Measurements from ENCODE around the gene MTCH1. TPM values are rescaled to one million over a fixed set of nuclear protein-coding genes. Genes with fewer than 3 reads are reported as not detected.

MTCH1 gene
- total and polyA plus RNA-seq, 10 of the 15 experiments (the other 5 are each of a cell fraction or from before 2014, with no cell fraction given), result 7.2 to 128 (median 85.2) TPM

DNA sequence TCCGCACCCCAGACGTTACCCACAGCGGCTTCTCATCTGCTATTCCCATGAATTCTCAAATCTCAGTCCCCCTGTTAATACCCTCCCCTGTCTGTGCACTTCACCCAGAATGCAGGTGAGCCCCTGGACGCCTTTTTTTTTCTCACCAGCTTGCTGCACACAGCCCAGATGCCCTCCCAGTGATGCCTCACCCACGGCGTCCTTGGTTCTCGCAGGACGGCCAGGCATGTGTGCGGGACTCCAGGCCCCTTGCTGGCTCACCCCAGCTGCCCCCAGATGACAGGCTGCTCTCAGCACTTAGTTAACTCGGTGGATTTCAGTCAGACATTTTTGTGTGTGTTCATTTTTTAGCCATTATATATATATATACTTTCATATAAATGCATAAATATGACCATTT is 56.8 kb downstream of the MTCH1 start:
- Histone ChIP-seq H3K27me3 (replicated peaks in 1 of 2; ENCODE audit: control insufficient read depth in 2 of 2, insufficient read depth in 2 of 2, low read length in 1 of 2) (no peaks in the 10 kb centered on the region), H3K4me3 (no peak overlapping the region), H3K36me3 (ENCODE audit: control insufficient read depth in 2 of 2, insufficient read depth in 2 of 2, low read length in 1 of 2) (peaks cover 0 to 1% of the 10 kb centered on the region in 2 experiments; a peak in 1 of 4 replicates), H3K79me2 (ENCODE audit: control insufficient read depth, insufficient read depth, low read length) (no peaks in the 10 kb centered on the region), H3K9ac (ENCODE audit: control insufficient read depth, insufficient read depth, low read length) (no peak overlapping the region), H3K27ac (ENCODE audit: control insufficient read depth, insufficient read depth) (no peak overlapping the region), H3K4me2 (ENCODE audit: control insufficient read depth, insufficient read depth) (no peak overlapping the region), H2AFZ (ENCODE audit: control insufficient read depth, low read depth, low read length) (no peak overlapping the region), H3K9me3 (replicated peaks; ENCODE audit: control insufficient read depth, insufficient read depth, low read length) (no peaks in the 10 kb centered on the region), H4K20me1 (ENCODE audit: control insufficient read depth, insufficient read depth) (no peaks in the 10 kb centered on the region), H3K4me1 (ENCODE audit: control insufficient read depth, insufficient read depth, low read length) (peaks cover 12% of the 10 kb centered on the region)
- ATAC-seq (no peak), DNase-seq (ENCODE audit: low read depth, low spot score) (no peak), FAIRE-seq (no peak)
- SMC1A ChIA-PET (ENCODE audit: uncharacterized antibody, unreplicated experiment), result no interaction called here
- TF ChIP-seq SPI1 (IDR thresholded peaks at IDR 0.05; ENCODE audit: borderline replicate concordance, insufficient read depth, low read depth, low read length), result no peak
- BruUV-seq (replicated peaks), result no TSS peak
- POLR2A ChIA-PET, result no interaction called here
- WGBS (ENCODE audit: insufficient coverage, insufficient replicate concordance, low lambda C conversion rate, missing lambda C conversion rate), result 89% methylated on average over 10 of the region's 10 CpGs
- RAD21 ChIA-PET (ENCODE audit: unreplicated experiment), result no interaction called here
- intact Hi-C loops (cut with micrococcal nuclease; ENCODE audit: unreplicated experiment), result no loop called here
- in situ Hi-C loops (cut with MboI), result no loop called here
- CTCF ChIA-PET, result no interaction called here

DNA sequence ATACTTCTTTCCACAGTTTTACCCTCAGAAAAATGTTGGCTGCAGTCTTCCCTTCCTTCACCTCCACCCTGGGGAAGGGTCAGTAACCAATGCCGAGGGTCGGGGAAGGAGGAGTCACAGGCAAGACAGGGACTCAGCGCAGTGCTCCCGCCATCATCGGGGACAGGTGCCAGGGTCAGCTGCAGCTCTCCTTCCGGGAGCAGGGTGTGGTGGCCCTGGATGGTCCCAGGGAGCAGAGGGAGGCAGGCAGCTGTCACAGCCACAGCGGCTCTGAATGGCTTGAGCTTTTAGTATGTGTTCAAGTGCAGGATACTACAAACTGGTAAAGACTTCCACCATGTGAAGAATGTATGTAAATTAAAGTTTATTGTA is 57.5 kb downstream of the MTCH1 start:
- no TSS peak for BruUV-seq (replicated peaks)
- no peaks in the 10 kb centered on the region for H4K20me1 ChIP-seq (ENCODE audit: control insufficient read depth, insufficient read depth)
- no peak overlapping the region for H3K9ac ChIP-seq (ENCODE audit: control insufficient read depth, insufficient read depth, low read length)
- no peaks in the 10 kb centered on the region for H3K27me3 ChIP-seq (replicated peaks in 1 of 2; ENCODE audit: control insufficient read depth in 2 of 2, insufficient read depth in 2 of 2, low read length in 1 of 2)
- no peak overlapping the region for H3K27ac ChIP-seq (ENCODE audit: control insufficient read depth, insufficient read depth)
- H3K9me3 ChIP-seq (replicated peaks; ENCODE audit: control insufficient read depth, insufficient read depth, low read length), result no peaks in the 10 kb centered on the region
- DNase-seq (ENCODE audit: low read depth, low spot score) (no peak), FAIRE-seq (no peak), ATAC-seq (no peak)
- ChIA-PET SMC1A (ENCODE audit: uncharacterized antibody, unreplicated experiment) (no interaction called here), CTCF (no interaction called here), RAD21 (ENCODE audit: unreplicated experiment) (no interaction called here), POLR2A (no interaction called here)
- no peak overlapping the region for H3K4me2 ChIP-seq (ENCODE audit: control insufficient read depth, insufficient read depth)
- intact Hi-C loops (cut with micrococcal nuclease; ENCODE audit: unreplicated experiment) (no loop called here), in situ Hi-C loops (cut with MboI) (no loop called here)
- no peak overlapping the region for H3K4me3 ChIP-seq
- no peaks in the 10 kb centered on the region for H3K79me2 ChIP-seq (ENCODE audit: control insufficient read depth, insufficient read depth, low read length)
- no peak overlapping the region for H2AFZ ChIP-seq (ENCODE audit: control insufficient read depth, low read depth, low read length)
- peaks cover 0 to 7% of the 10 kb centered on the region in 2 experiments; a peak in 1 of 4 replicates for H3K36me3 ChIP-seq (ENCODE audit: control insufficient read depth in 2 of 2, insufficient read depth in 2 of 2, low read length in 1 of 2)
- 87% methylated on average over 7 of the region's 7 CpGs for WGBS (ENCODE audit: insufficient coverage, insufficient replicate concordance, low lambda C conversion rate, missing lambda C conversion rate)
- H3K4me1 ChIP-seq (ENCODE audit: control insufficient read depth, insufficient read depth, low read length), result peaks cover 12% of the 10 kb centered on the region
- TF ChIP-seq FOXM1 (IDR thresholded peaks at IDR 0.05; ENCODE audit: low read depth, low read length) (no peak), GABPA (IDR thresholded peaks at IDR 0.05; ENCODE audit: low read depth) (no peak), ATF7 (IDR thresholded peaks at IDR 0.05; ENCODE audit: low read depth) (no peak), SRF (IDR thresholded peaks at IDR 0.05; ENCODE audit: low read depth in 2 of 2, low read length in 2 of 2) (no peak), BMI1 (IDR thresholded peaks at IDR 0.05; ENCODE audit: borderline replicate concordance) (no peak), CHD1 (IDR thresholded peaks at IDR 0.05; ENCODE audit: low read depth, low read length) (no peak), BACH1 (IDR thresholded peaks at IDR 0.05; ENCODE audit: borderline replicate concordance) (no peak), KLF5 (IDR thresholded peaks at IDR 0.05; ENCODE audit: partially characterized antibody) (no peak), DPF2 (IDR thresholded peaks at IDR 0.05) (no peak), RBBP5 (conservative IDR thresholded peaks at IDR 0.05) (no peak), MYC (IDR thresholded peaks at IDR 0.05; ENCODE audit: insufficient read depth, insufficient read length, insufficient replicate concordance, low read length, severe bottlenecking) (no peak), LARP7 (IDR thresholded peaks at IDR 0.05) (no peak), BRCA1 (IDR thresholded peaks at IDR 0.05; ENCODE audit: low read depth, low read length) (no peak)
- TF ChIP-seq, protein P1, sequence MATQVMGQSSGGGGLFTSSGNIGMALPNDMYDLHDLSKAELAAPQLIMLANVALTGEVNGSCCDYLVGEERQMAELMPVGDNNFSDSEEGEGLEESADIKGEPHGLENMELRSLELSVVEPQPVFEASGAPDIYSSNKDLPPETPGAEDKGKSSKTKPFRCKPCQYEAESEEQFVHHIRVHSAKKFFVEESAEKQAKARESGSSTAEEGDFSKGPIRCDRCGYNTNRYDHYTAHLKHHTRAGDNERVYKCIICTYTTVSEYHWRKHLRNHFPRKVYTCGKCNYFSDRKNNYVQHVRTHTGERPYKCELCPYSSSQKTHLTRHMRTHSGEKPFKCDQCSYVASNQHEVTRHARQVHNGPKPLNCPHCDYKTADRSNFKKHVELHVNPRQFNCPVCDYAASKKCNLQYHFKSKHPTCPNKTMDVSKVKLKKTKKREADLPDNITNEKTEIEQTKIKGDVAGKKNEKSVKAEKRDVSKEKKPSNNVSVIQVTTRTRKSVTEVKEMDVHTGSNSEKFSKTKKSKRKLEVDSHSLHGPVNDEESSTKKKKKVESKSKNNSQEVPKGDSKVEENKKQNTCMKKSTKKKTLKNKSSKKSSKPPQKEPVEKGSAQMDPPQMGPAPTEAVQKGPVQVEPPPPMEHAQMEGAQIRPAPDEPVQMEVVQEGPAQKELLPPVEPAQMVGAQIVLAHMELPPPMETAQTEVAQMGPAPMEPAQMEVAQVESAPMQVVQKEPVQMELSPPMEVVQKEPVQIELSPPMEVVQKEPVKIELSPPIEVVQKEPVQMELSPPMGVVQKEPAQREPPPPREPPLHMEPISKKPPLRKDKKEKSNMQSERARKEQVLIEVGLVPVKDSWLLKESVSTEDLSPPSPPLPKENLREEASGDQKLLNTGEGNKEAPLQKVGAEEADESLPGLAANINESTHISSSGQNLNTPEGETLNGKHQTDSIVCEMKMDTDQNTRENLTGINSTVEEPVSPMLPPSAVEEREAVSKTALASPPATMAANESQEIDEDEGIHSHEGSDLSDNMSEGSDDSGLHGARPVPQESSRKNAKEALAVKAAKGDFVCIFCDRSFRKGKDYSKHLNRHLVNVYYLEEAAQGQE (IDR thresholded peaks at IDR 0.05; ENCODE audit: low read depth, low read length), result no peak
- TF ChIP-seq, protein P2, sequence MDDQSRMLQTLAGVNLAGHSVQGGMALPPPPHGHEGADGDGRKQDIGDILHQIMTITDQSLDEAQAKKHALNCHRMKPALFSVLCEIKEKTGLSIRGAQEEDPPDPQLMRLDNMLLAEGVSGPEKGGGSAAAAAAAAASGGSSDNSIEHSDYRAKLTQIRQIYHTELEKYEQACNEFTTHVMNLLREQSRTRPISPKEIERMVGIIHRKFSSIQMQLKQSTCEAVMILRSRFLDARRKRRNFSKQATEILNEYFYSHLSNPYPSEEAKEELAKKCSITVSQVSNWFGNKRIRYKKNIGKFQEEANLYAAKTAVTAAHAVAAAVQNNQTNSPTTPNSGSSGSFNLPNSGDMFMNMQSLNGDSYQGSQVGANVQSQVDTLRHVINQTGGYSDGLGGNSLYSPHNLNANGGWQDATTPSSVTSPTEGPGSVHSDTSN (IDR thresholded peaks at IDR 0.05; ENCODE audit: insufficient replicate concordance, low read depth, low read length), result no peak
